Neural cell (in vitro differentiated cells): ENCODE data around the gene ATP5F1D. TPM values are rescaled to one million over a fixed set of nuclear protein-coding genes. Genes with fewer than 3 reads are reported as not detected.
A peak's percentile ranks its signal among the peaks of the same experiment; 100 is the strongest.

Experiments
- H2AFZ ChIP-seq: fragments of 200-600, 300-800 bp; sonication (generic), shearing (Covaris generic); 2 replicates; pipeline ENCODE4 v1.6.0; 2014; ENCODE audit warnings: low read depth, mild to moderate bottlenecking, antibody characterized with exemption, low read length, moderate library complexity
- H3F3A ChIP-seq: fragments of 200-600 bp; shearing (Covaris generic); 2 replicates; pipeline ENCODE4 v1.6.1; 2016; ENCODE audit warnings: mild to moderate bottlenecking, moderate library complexity, mixed read lengths, antibody characterized with exemption, low read length; ENCODE audit not compliant: insufficient read depth, poor library complexity, severe bottlenecking
- H3K27ac ChIP-seq: fragments of 200-600, 300-800 bp; sonication (generic), shearing (Covaris generic); 2 replicates; pipeline ENCODE4 v1.5.1; 2014; ENCODE audit warnings: mild to moderate bottlenecking, low read length, moderate library complexity
- H3K27me3 ChIP-seq: fragments of 300-800, 200-600 bp; sonication (generic), shearing (Covaris generic); 2 replicates; pipeline ENCODE4 v1.6.0; 2014; ENCODE audit warnings: mild to moderate bottlenecking, low read depth, low read length, moderate library complexity; ENCODE audit not compliant: insufficient read depth
- H3K36me3 ChIP-seq: fragments of 300-800, 200-600 bp; sonication (generic), shearing (Covaris generic); 2 replicates; pipeline ENCODE4 v1.5.1; 2014; ENCODE audit warnings: mild to moderate bottlenecking, antibody characterized with exemption, low read length, moderate library complexity; ENCODE audit not compliant: insufficient read depth
- H3K4me2 ChIP-seq: fragments of 300-800, 200-600 bp; sonication (generic), shearing (Covaris generic); 2 replicates; pipeline ENCODE4 v1.6.0; 2014; ENCODE audit warnings: mild to moderate bottlenecking, low read length
- H3K4me3 ChIP-seq: fragments of 300-800, 200-600 bp; sonication (generic), shearing (Covaris generic); 2 replicates; pipeline ENCODE4 v1.5.1; 2014; ENCODE audit warnings: mild to moderate bottlenecking, low read length, moderate library complexity
- H3K79me2 ChIP-seq: fragments of 200-600 bp; shearing (Covaris generic); replicated peaks from 2 replicates; pipeline ENCODE4 v1.6.0; 2014; ENCODE audit warnings: mild to moderate bottlenecking, low read length, moderate library complexity; ENCODE audit not compliant: insufficient read depth
- H3K9ac ChIP-seq: fragments of 300-800, 200-600 bp; sonication (generic), shearing (Covaris generic); 2 replicates; pipeline ENCODE4 v1.6.1; 2016; ENCODE audit warnings: mild to moderate bottlenecking, low read length, mixed read lengths
- H3K9me2 ChIP-seq: fragments of 200-600 bp; shearing (Covaris generic); 2 replicates; pipeline ENCODE4 v1.6.1; 2016; ENCODE audit warnings: mild to moderate bottlenecking, low read length, mixed read lengths; ENCODE audit not compliant: insufficient read depth
- H3K9me3 ChIP-seq: fragments of 200-600, 300-800 bp; sonication (generic), shearing (Covaris generic); 2 replicates; pipeline ENCODE4 v1.6.1; 2016; ENCODE audit warnings: mild to moderate bottlenecking, mixed run types, low read length, moderate library complexity, mixed read lengths
- H4K20me1 ChIP-seq: fragments of 200-600 bp; shearing (Covaris generic); 2 replicates; pipeline ENCODE4 v1.6.1; 2016; ENCODE audit warnings: mild to moderate bottlenecking, mixed run types; ENCODE audit not compliant: insufficient read depth
- CTCF ChIP-seq: fragments of 450-650 bp; IDR thresholded peaks from 2 replicates; pipeline ENCODE4 v1.5.1; 2014; ENCODE audit warnings: antibody characterized with exemption, mild to moderate bottlenecking, moderate library complexity; ENCODE audit not compliant: poor library complexity, severe bottlenecking
- EP300 ChIP-seq: fragments of 450-650 bp; conservative IDR thresholded peaks from 2 replicates; pipeline ENCODE4 v1.6.1; 2014; ENCODE audit warnings: antibody characterized with exemption, mild to moderate bottlenecking, moderate library complexity; ENCODE audit not compliant: poor library complexity, severe bottlenecking
- EZH2 ChIP-seq: fragments of 200-600, 300-800 bp; shearing (Covaris generic), sonication (generic); IDR thresholded peaks from 2 replicates; pipeline ENCODE4 v1.6.1; 2014; ENCODE audit warnings: antibody characterized with exemption, low read length, borderline replicate concordance, mild to moderate bottlenecking; ENCODE audit not compliant: insufficient read depth, poor library complexity, severe bottlenecking
- MXI1 ChIP-seq: fragments of 450-650 bp; conservative IDR thresholded peaks from 2 replicates; pipeline ENCODE4 v1.6.1; 2014; ENCODE audit warnings: antibody characterized with exemption, mild to moderate bottlenecking; ENCODE audit not compliant: poor library complexity, severe bottlenecking
- POLR2AphosphoS5 ChIP-seq: IDR thresholded peaks from 2 replicates; pipeline ENCODE4 v1.6.1; 2012
- RAD21 ChIP-seq: fragments of 450-650 bp; conservative IDR thresholded peaks from 2 replicates; pipeline ENCODE4 v1.6.1; 2014; ENCODE audit warnings: antibody characterized with exemption, mild to moderate bottlenecking, moderate library complexity
- TAF1 ChIP-seq: IDR thresholded peaks from 2 replicates; pipeline ENCODE4 v1.6.1; 2012; ENCODE audit warnings: low read depth
- polyA plus RNA-seq: library from polyadenylated mRNA; depleted of rRNA; stranded (reverse); fragments of >200 nt; gene quantifications from 2 replicates; pipeline ENCODE4 v1.2.3, GENCODE V29; 2014
- TF ChIP-seq, protein P1 (sequence below): IDR thresholded peaks from 2 replicates; pipeline ENCODE4 v1.6.1; 2012; ENCODE audit warnings: borderline replicate concordance

The ATP5F1D gene
- polyA plus RNA-seq, 1 donor from 2014 or later = 47.8 TPM

- Histone ChIP-seq H3K27ac (peak overlapping the region; percentile 98), H3K9me3 (no peaks in the 10 kb centered on the region), H4K20me1 (peaks cover 4% of the 10 kb centered on the region), H3K9me2 (no peaks in the 10 kb centered on the region), H3K4me2 (peak overlapping the region; percentile 86), H3F3A (no peaks in the 10 kb centered on the region), H3K79me2 (peaks cover 60% of the 10 kb centered on the region), H2AFZ (no peak overlapping the region), H3K4me3 (peak overlapping the region; percentile 93), H3K36me3 (no peaks in the 10 kb centered on the region), H3K9ac (peak overlapping the region; percentile 99), H3K27me3 (no peaks in the 10 kb centered on the region)
- TF ChIP-seq POLR2AphosphoS5 = no peak
- no peak for TF ChIP-seq EZH2
- no peak for TF ChIP-seq EP300
- no peak for TF ChIP-seq CTCF
- TF ChIP-seq, protein P1, sequence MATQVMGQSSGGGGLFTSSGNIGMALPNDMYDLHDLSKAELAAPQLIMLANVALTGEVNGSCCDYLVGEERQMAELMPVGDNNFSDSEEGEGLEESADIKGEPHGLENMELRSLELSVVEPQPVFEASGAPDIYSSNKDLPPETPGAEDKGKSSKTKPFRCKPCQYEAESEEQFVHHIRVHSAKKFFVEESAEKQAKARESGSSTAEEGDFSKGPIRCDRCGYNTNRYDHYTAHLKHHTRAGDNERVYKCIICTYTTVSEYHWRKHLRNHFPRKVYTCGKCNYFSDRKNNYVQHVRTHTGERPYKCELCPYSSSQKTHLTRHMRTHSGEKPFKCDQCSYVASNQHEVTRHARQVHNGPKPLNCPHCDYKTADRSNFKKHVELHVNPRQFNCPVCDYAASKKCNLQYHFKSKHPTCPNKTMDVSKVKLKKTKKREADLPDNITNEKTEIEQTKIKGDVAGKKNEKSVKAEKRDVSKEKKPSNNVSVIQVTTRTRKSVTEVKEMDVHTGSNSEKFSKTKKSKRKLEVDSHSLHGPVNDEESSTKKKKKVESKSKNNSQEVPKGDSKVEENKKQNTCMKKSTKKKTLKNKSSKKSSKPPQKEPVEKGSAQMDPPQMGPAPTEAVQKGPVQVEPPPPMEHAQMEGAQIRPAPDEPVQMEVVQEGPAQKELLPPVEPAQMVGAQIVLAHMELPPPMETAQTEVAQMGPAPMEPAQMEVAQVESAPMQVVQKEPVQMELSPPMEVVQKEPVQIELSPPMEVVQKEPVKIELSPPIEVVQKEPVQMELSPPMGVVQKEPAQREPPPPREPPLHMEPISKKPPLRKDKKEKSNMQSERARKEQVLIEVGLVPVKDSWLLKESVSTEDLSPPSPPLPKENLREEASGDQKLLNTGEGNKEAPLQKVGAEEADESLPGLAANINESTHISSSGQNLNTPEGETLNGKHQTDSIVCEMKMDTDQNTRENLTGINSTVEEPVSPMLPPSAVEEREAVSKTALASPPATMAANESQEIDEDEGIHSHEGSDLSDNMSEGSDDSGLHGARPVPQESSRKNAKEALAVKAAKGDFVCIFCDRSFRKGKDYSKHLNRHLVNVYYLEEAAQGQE = no peak
- no peak for TF ChIP-seq TAF1
These were observed 10.8 kb downstream of the ATP5F1D start for GRCh38 chr19:1252221-1252820.

DNA sequence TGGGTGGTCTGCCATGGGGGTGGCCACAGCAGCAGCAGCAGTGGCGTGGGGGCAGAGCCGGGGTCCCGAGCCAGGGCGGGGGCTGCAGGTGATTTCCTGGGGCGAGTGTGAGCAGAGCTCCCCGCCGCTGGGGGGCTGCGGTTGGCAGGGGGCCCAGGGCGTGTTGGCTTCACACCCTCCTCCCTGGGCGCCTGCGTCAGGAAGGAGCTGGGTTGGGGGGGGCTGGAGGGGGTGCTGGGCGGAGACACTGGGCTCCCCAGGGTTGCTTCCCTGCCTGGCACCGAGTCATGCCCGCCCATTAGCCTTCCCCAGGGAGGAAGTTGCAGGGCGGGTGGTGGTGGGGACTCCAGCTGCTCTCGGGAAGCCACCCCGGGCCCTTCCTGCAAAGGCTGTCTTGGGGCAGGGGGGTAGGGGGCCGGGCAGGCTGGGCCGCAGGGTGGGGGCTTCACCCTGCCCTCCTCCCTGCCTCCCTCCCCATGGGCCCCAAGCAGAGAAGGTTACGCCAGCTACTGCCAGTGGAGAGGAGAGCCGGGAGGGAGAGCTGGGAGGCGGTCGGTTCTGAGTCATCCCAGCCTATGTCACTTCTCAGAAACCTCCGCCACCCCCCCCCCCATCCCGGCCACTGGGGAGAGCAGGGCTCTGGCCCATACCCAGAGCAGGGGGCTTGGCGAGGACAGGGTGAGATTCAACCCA is 11.4 kb downstream of the ATP5F1D start:
- Histone ChIP-seq H3K4me3 (peak overlapping the region; percentile 93), H3K79me2 (peaks cover 60% of the 10 kb centered on the region), H3K9me2 (no peaks in the 10 kb centered on the region), H3F3A (no peaks in the 10 kb centered on the region), H3K27ac (peak overlapping the region; percentile 98), H3K9ac (peak overlapping the region; percentile 99), H3K27me3 (no peaks in the 10 kb centered on the region), H3K36me3 (no peaks in the 10 kb centered on the region), H2AFZ (no peak overlapping the region), H3K4me2 (peak overlapping the region; percentile 86), H4K20me1 (peaks cover 4% of the 10 kb centered on the region), H3K9me3 (no peaks in the 10 kb centered on the region)
- TF ChIP-seq TAF1 (no peak), CTCF (no peak), MXI1 (no peak), RAD21 (no peak)
- TF ChIP-seq, protein P1 = no peak
